ENCODE data around the gene SLC35E2B.

The SLC35E2B gene

DNA sequence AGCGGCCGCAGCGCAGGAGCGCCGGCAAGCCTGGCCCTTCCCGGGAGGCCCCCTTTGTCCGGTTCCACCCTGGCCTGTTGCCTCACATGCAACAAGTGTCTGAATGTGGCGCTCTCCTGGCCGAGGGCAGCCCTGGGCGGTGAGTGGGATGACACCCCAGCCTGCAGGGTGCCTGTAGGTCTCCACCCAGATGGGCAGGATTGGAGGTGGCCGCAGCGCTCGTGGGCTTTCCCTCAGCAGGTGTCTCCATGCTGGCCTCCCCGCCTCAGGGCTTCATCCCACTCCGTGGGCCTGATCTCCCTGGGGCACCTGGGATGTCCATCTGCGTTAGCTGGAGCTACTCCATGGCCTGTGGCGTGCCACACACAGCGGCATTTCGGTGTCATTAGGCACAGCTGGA is 75.8 kb downstream of the SLC35E2B start:
- Histone ChIP-seq H3K27ac (no peak overlapping the region), H3K4me3 (peak overlapping the region; percentile 99), H3K36me3 (ENCODE audit: insufficient read depth, low read length) (no peaks in the 10 kb centered on the region), H3K9ac (ENCODE audit: insufficient read length) (peak overlapping the region; percentile 99), H3K9me3 (ENCODE audit: low read depth, low read length) (no peaks in the 10 kb centered on the region)
- TF ChIP-seq EZH2 (IDR thresholded peaks at IDR 0.05), result no peak
- TF ChIP-seq POLR2AphosphoS5 (IDR thresholded peaks at IDR 0.05; ENCODE audit: borderline replicate concordance, low read depth, low read length), result no peak
- TF ChIP-seq FOXP2 (optimal IDR thresholded peaks at IDR 0.05; ENCODE audit: control extremely low read depth, extremely low read length, insufficient read depth), result no peak
- no peak for DNase-seq (ENCODE audit: low read depth, low spot score)

GRCh38 chr1:1616045-1616790 is 76.4 kb downstream of the SLC35E2B start:
- H3K9ac ChIP-seq (ENCODE audit: insufficient read length), result peak overlapping the region; percentile 99
- TF ChIP-seq EZH2 (IDR thresholded peaks at IDR 0.05), result no peak
- TF ChIP-seq POLR2AphosphoS5 (IDR thresholded peaks at IDR 0.05; ENCODE audit: borderline replicate concordance, low read depth, low read length), result no peak
- no peak for TF ChIP-seq FOXP2 (optimal IDR thresholded peaks at IDR 0.05; ENCODE audit: control extremely low read depth, extremely low read length, insufficient read depth)
- no peak for DNase-seq (ENCODE audit: low read depth, low spot score)
- no peak overlapping the region; the same call in 1 of the 2 replicates for H3K27ac ChIP-seq
- H3K9me3 ChIP-seq (ENCODE audit: low read depth, low read length), result no peaks in the 10 kb centered on the region
- no peaks in the 10 kb centered on the region for H3K36me3 ChIP-seq (ENCODE audit: insufficient read depth, low read length)
- H3K4me3 ChIP-seq, result peak overlapping the region; percentile 99

DNA sequence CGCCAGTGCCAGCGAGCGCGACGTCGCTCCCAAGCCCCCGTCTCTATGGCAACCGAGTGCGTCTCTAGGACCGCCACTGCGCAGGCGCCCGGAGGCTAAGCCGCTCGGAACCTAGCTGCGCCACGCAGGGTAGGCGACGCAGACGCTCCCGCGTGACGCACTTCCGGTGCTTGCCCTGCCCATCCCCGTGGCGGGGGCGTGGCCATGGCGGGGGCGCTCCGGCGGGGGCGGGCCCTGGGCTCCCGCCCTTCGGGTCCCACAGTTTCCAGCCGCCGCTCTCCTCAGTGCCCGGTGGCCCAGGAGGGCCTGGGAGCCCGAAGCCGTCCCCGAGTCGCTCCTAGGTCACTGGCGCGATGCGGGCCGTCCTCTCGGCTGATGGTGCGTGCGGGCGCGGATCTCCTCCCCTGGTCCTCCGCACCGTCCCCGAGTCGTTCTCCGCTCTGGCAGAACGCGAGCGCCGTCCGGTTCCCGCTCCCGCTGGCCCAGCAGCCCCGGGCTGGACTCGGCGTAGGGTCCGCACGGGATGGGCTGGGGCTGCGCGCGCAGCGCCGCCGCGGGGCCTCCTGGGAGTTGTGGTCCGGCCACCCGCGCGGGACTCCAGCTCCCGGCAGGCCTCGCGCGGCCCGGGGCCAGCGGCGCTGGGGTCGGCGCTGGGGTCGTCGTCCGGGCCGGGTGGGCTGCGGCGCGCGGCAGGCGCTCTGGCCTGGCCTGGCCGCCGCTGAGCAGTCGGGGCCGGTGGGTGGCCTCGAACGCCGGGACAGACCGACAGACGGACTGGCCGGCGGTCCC is 77.1 kb downstream of the SLC35E2B start, which contains the start of gene MIB2:
Gene MIB2, plus strand, starts transcription at position 245 of the 789 bp plus-strand sequence. CDS start 7,953 bp downstream, outside the sequence.
- peak; percentile 70 for DNase-seq (ENCODE audit: low read depth, low spot score)
- TF ChIP-seq EZH2 (IDR thresholded peaks at IDR 0.05) (no peak), FOXP2 (optimal IDR thresholded peaks at IDR 0.05; ENCODE audit: control extremely low read depth, extremely low read length, insufficient read depth) (no peak), POLR2AphosphoS5 (IDR thresholded peaks at IDR 0.05; ENCODE audit: borderline replicate concordance, low read depth, low read length) (peak; percentile 86)

GRCh38 chr1:1614954-1615255 is 77.7 kb downstream of the SLC35E2B start:
- no peak for DNase-seq (ENCODE audit: low read depth, low spot score)
- H3K9me3 ChIP-seq (ENCODE audit: low read depth, low read length), result no peaks in the 10 kb centered on the region
- TF ChIP-seq EZH2 (IDR thresholded peaks at IDR 0.05), result no peak
- no peak for TF ChIP-seq POLR2AphosphoS5 (IDR thresholded peaks at IDR 0.05; ENCODE audit: borderline replicate concordance, low read depth, low read length)
- no peak for TF ChIP-seq FOXP2 (optimal IDR thresholded peaks at IDR 0.05; ENCODE audit: control extremely low read depth, extremely low read length, insufficient read depth)
- peak overlapping the region; percentile 28; the same call in 1 of the 2 replicates for H3K27ac ChIP-seq
- H3K9ac ChIP-seq (ENCODE audit: insufficient read length), result peak overlapping the region; percentile 72
- H3K4me3 ChIP-seq, result peak overlapping the region; percentile 99
- H3K36me3 ChIP-seq (ENCODE audit: insufficient read depth, low read length), result no peaks in the 10 kb centered on the region

More for the DNA sequence above, 77.1 kb downstream of the SLC35E2B start, which contains the start of gene MIB2:
- Histone ChIP-seq H3K36me3 (ENCODE audit: insufficient read depth, low read length) (no peaks in the 10 kb centered on the region), H3K27ac (peak within 1 kb of the TSS; percentile 99), H3K9me3 (ENCODE audit: low read depth, low read length) (no peaks in the 10 kb centered on the region), H3K9ac (ENCODE audit: insufficient read length) (peak within 1 kb of the TSS; percentile 99), H3K4me3 (peak within 1 kb of the TSS; percentile 99)

DNA sequence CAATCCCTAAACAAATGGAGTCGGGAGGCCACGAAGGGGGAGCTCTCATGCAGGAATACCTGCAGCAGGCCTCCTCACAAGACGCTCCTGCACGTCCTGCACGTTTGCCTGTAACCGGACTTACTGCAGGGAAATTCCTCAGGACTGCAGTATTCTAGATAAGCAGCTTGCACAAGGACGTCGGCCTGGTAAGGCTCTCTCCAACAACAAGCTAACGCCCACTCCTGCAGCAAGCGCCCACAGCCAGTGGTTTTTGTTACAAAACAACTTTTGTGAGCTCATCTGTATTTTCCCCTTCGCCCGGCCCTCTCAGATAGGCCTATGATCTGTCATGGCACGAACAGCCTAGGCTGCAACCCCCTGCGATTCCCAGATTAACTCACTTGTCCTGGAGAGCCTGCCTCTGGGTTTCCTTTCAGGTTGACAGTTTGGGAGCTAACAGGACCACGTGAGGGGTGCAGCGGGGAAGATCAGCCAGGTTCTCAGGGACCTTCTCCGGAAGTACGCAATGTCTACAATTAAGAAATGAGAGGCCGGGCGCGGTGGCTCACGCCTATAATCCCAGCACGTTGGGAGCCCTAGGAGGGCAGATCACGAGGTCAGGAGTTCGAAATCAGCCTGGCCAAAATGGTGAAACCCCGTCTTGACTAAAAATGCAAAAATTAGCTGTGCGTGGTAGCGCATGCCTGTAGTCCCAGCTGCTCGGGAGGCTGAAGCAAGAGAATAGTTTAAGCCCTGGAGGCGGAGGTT is 78.2 kb downstream of the SLC35E2B start:
- no peak for DNase-seq (ENCODE audit: low read depth, low spot score)

DNA sequence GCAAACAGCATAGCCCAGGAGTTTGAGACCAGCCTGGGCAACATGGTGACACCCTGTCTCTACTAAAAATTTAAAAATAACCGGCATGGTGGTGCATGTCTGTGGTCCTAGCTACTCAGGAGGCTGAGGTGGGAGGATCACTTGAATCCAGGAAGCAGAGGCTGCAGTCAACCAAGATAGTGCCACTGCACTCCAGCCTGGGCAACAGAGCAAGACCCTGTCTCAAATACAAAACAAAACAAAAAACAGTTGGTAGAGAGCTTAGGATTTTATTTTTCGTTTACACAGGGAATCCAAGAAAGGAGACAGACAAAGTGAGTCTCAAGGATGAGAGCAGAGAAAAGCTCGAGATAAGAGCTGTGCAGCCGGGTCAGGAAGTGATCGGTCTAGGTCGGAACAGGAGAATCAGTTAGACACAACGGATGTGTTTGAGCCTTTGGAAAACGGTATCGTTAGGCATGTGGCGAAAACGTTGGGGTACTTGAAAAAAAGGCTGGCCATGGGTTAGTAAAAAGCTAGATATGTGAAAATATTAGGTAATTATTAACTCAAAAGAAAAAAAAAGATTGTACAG is 79.0 kb downstream of the SLC35E2B start:
- no peak for DNase-seq (ENCODE audit: low read depth, low spot score)
- Histone ChIP-seq H3K36me3 (ENCODE audit: insufficient read depth, low read length) (no peaks in the 10 kb centered on the region), H3K27ac (no peak overlapping the region), H3K4me3 (peak overlapping the region; percentile 99), H3K9ac (ENCODE audit: insufficient read length) (no peak overlapping the region), H3K9me3 (ENCODE audit: low read depth, low read length) (no peaks in the 10 kb centered on the region)
- TF ChIP-seq FOXP2 (optimal IDR thresholded peaks at IDR 0.05; ENCODE audit: control extremely low read depth, extremely low read length, insufficient read depth) (no peak), POLR2AphosphoS5 (IDR thresholded peaks at IDR 0.05; ENCODE audit: borderline replicate concordance, low read depth, low read length) (no peak), EZH2 (IDR thresholded peaks at IDR 0.05) (no peak)

More for the DNA sequence above, 78.2 kb downstream of the SLC35E2B start:
- TF ChIP-seq EZH2 (IDR thresholded peaks at IDR 0.05), result no peak
- no peak for TF ChIP-seq FOXP2 (optimal IDR thresholded peaks at IDR 0.05; ENCODE audit: control extremely low read depth, extremely low read length, insufficient read depth)
- TF ChIP-seq POLR2AphosphoS5 (IDR thresholded peaks at IDR 0.05; ENCODE audit: borderline replicate concordance, low read depth, low read length), result no peak
- Histone ChIP-seq H3K9ac (ENCODE audit: insufficient read length) (peak overlapping the region; percentile 72), H3K9me3 (ENCODE audit: low read depth, low read length) (no peaks in the 10 kb centered on the region), H3K4me3 (peak overlapping the region; percentile 99), H3K36me3 (ENCODE audit: insufficient read depth, low read length) (no peaks in the 10 kb centered on the region), H3K27ac (peak overlapping the region; percentile 28; the same call in 1 of the 2 replicates)

GRCh38 chr1:1612104-1612400 is 80.5 kb downstream of the SLC35E2B start:
- TF ChIP-seq POLR2AphosphoS5 (IDR thresholded peaks at IDR 0.05; ENCODE audit: borderline replicate concordance, low read depth, low read length) (no peak), FOXP2 (optimal IDR thresholded peaks at IDR 0.05; ENCODE audit: control extremely low read depth, extremely low read length, insufficient read depth) (no peak), EZH2 (IDR thresholded peaks at IDR 0.05) (no peak)
- Histone ChIP-seq H3K27ac (no peak overlapping the region), H3K36me3 (ENCODE audit: insufficient read depth, low read length) (no peaks in the 10 kb centered on the region), H3K9ac (ENCODE audit: insufficient read length) (no peak overlapping the region), H3K4me3 (no peak overlapping the region), H3K9me3 (ENCODE audit: low read depth, low read length) (no peaks in the 10 kb centered on the region)
- DNase-seq (ENCODE audit: low read depth, low spot score), result no peak

Data from SK-N-MC (cell line).